Raji (cell line): Measurements from ENCODE around the gene BCL2.

Source experiments
- POLR2A ChIP-seq: IDR thresholded peaks from 2 replicates; pipeline ENCODE4 v1.6.1; 2011; ENCODE audit warnings: low read depth, low read length, control low read depth; ENCODE audit not compliant: insufficient read depth

BCL2 gene

GRCh38 chr18:63303547-63303946, 16.0 kb downstream of the BCL2 start:
- TF ChIP-seq POLR2A: no peak

GRCh38 chr18:63302636-63303405, 16.7 kb downstream of the BCL2 start:
- no peak for TF ChIP-seq POLR2A

DNA sequence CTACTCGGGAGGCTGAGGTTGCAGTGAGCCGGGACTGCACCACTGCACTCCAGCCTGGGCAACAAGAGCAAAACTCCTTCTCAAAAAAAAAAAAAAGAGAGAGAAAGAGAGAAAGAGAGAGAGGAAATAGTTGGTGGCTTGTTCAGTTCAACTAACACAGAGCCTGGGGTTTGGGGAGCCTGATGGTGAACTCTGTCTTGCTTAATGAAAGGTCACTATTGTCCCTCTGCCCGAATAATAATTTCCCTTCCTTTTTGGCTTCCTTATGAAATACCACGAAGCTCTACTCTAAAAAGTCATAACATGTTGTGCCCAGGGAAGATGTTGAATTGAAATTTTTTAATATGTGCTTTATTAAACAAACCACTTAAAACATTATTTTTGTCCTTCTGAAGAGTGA, 17.3 kb downstream of the BCL2 start:
- TF ChIP-seq POLR2A: no peak

- TF ChIP-seq POLR2A: no peak
Observed at GRCh38 chr18:63301434-63301833, 18.1 kb downstream of the BCL2 start.

DNA sequence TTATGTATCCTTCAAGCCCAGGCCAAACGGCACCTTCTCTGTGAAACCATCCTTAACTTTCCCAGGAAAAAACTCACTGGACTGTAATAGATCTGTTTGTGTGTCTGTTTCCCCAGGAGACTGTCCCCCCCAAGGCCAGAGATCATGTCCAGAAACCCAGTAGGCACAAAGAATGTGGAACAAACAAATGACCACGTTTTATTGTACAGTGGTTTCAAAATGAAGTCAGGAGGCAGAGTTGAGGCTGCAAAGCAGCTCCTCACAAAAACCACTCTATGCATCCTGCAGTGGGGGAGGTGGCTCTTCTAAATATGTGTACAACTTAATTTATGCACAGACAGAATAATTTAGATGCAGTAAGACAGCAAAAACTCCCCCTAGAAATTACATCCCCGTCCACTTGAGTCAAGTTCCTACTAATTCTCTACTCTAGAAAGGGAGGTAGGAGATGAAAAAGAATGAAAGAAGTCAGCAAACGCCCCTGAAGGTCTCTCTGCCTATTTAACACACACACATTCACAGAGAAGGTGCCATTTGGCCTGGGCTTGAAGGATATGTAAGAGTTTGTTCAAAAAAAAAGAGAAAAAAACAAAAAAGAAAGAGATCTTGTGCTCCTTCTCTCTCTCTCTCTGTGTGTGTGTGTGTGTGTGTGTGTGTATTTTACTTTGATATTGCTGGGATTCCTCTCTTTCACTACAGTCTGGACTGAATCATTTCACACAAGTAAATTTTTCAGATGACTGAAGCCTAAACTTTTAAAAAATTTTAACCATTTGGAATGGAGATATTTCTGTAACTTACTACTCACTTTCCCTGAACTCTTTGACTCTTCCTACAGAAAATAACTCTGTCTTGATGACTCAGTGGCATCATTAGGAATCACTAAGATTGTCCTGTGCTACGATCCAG, 19.5 kb downstream of the BCL2 start:
- no peak for TF ChIP-seq POLR2A

DNA sequence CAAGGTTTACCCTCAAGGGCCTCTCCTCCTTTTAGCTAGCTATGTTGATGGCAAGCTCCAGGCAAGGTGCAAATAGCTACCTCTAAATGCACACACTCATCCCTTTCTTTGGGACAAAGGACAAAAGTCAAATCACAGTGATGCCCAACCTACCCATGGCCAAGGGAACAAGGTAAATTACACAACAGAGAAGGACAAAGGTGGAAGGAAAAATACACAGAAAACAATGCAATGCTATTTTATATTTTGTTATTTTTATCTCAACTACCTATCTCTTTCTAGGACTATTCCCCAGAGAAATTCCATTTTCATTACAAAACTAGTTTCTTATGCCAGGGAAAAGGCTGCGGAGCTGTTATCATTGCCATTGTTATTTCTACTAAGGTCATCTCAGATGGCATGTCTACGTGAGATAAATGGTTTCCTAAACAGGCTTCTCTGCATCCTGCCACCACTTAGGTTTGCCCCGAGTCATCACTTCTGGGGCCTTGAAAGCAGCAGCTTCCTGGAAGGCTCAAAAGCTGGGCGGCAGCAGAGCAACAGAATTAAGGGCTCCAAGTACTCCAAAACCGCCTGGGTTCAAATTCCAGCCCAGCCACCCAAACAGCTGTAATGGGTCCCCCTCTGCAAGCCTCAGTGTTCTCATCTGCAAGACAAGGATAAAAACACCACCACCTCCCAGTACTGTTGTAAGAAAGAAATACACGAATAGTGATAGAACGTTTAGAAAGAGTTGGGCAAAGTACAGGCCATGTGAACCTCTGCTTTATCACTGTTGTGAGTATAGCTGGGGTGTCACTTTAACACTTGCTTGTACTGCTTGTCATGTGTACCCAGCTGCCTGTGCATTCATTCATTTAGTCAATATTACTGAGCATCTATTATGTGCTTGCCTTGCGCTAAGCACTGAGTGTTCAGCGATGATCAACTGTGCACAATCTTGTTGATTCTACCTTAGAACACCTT, 20.9 kb downstream of the BCL2 start:
- no peak for TF ChIP-seq POLR2A

GRCh38 chr18:63297687-63298399, 21.7 kb downstream of the BCL2 start:
- TF ChIP-seq POLR2A: no peak

GRCh38 chr18:63293935-63294334, 25.6 kb downstream of the BCL2 start:
- no peak for TF ChIP-seq POLR2A

- no peak for TF ChIP-seq POLR2A
Observed at GRCh38 chr18:63292831-63293683, 26.5 kb downstream of the BCL2 start.

- no peak for TF ChIP-seq POLR2A
Observed at GRCh38 chr18:63291278-63291677, 28.3 kb downstream of the BCL2 start.

DNA sequence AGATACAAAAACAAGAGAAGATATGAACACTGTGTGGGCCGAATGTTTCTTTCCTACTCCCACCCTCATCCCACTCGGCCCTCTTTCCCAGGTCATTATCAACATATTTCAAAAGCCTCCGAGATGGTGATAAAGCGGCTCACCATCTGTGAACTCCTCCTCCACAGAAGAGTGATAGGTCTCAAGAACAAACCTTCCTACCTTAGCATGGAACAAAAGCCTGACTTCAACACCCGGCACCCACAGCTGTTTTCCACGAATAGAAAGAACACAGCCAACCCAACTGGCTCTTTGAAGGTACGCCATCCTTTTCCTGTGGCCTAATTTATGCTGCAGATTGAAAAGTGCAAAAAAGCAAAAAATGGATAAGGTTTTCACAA, 28.8 kb downstream of the BCL2 start:
- no peak for TF ChIP-seq POLR2A

GRCh38 chr18:63290166-63290820, 29.3 kb downstream of the BCL2 start:
- TF ChIP-seq POLR2A: no peak

GRCh38 chr18:63288311-63288710, 31.3 kb downstream of the BCL2 start:
- no peak for TF ChIP-seq POLR2A
